ENCODE results near the gene RNF217. TPM values are rescaled to one million over a fixed set of nuclear protein-coding genes. Genes with fewer than 3 reads are reported as not detected.
"Not testable (repeated sequence)": the region's sequence is repeated elsewhere in the genome, so short reads cannot be mapped to it uniquely, and the experiment has no call there.

The RNF217 gene
- polyA plus RNA-seq, 4 donors, result 0.54 to 17.7 (median 1.8) TPM

DNA sequence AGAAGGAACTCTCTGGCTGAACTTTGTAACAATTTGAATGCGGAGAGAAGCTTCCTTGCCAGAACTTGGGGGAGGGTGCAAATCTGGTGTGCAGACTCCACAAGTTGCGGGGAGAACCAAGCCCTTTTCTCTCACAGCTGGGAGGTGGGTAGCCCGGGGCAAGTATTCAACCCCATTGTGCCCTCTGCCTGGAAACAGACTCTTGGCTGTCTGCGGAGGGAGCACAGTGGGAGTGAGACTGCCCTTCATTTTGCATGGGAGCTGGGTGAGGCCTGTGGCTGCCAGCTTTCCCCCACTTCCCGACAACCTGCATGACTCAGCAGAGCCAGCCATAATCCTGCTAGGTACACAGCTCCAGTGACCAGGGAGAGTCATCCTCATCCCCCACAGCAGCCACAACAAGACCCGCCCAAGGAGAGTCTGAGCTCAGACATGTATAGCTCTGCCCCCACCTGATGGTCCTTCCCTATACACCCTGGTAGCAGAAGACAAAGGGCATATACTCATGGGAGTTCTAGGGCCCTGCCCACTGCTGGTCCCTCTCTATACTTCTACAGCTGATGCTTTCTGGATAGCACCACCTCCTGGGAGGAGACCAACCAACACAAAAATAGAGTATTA, 161.9 kb downstream of the RNF217 start:
- H3K27me3 ChIP-seq (ENCODE audit: control insufficient read depth in 3 of 3, insufficient read depth in 3 of 3, low read length in 3 of 3), result peaks cover 0 to 3% (median 0%) of the 10 kb centered on the region in 3 donors
- H3K36me3 ChIP-seq (ENCODE audit: control insufficient read depth in 3 of 3, insufficient read depth in 2 of 3, low read depth in 1 of 3, low read length in 3 of 3), result no peaks in the 10 kb centered on the region
- H3K9me3 ChIP-seq (ENCODE audit: control insufficient read depth in 2 of 2, insufficient read depth in 1 of 2, low read depth in 1 of 2, low read length in 1 of 2), result no peaks in the 10 kb centered on the region
- no peak overlapping the region for H3K27ac ChIP-seq (ENCODE audit: low read depth in 1 of 3, low read length in 2 of 3)
- 79 to 84% (median 82%) methylated on average over 6 of the region's 6 CpGs for WGBS, 3 donors
- no peak for DNase-seq
- H3K4me3 ChIP-seq (ENCODE audit: low read depth in 1 of 3, low read length in 3 of 3), result no peak overlapping the region
- no peak for FAIRE-seq
- no peaks in the 10 kb centered on the region for H3K4me1 ChIP-seq (ENCODE audit: control insufficient read depth in 3 of 3, insufficient read depth in 2 of 3, low read depth in 1 of 3, low read length in 2 of 3)

DNA sequence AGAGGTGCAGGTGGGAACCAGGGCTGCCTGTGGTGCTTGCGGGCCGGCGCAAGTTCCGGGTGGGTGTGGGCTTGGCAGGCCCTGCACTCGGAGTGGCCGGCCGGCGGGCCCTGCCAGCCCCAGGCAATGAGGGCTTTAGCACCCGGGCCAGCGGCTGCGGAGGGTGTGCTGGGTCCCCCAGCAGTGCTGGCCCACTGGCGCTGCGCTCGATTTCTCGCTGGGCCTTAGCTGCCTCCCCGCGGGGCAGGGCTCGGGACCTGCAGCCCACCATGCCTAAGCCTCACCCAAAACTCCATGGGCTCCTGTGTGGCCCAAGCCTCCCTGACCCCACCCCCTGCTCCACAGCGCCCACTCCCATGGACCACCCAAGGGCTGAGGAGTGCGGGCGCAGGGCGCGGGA, 163.6 kb downstream of the RNF217 start:
- not testable (repeated sequence) for H3K4me3 ChIP-seq (ENCODE audit: low read depth in 1 of 3, low read length in 3 of 3); FAIRE-seq; DNase-seq; H3K9me3 ChIP-seq (ENCODE audit: control insufficient read depth in 2 of 2, insufficient read depth in 1 of 2, low read depth in 1 of 2, low read length in 1 of 2); H3K4me1 ChIP-seq (ENCODE audit: control insufficient read depth in 3 of 3, insufficient read depth in 2 of 3, low read depth in 1 of 3, low read length in 2 of 3); H3K27ac ChIP-seq (ENCODE audit: low read depth in 1 of 3, low read length in 2 of 3); H3K36me3 ChIP-seq (ENCODE audit: control insufficient read depth in 3 of 3, insufficient read depth in 2 of 3, low read depth in 1 of 3, low read length in 3 of 3); H3K27me3 ChIP-seq (ENCODE audit: control insufficient read depth in 3 of 3, insufficient read depth in 3 of 3, low read length in 3 of 3)
- 97 to 99% (median 98%) methylated on average over 14 to 23 of the region's 23 CpGs for WGBS, 3 donors

GRCh38 chr6:125129354-125129753, 167.1 kb downstream of the RNF217 start:
- Histone ChIP-seq H3K36me3 (ENCODE audit: control insufficient read depth in 3 of 3, insufficient read depth in 2 of 3, low read depth in 1 of 3, low read length in 3 of 3) (no peaks in the 10 kb centered on the region), H3K27ac (ENCODE audit: low read depth in 1 of 3, low read length in 2 of 3) (no peak overlapping the region), H3K4me1 (ENCODE audit: control insufficient read depth in 3 of 3, insufficient read depth in 2 of 3, low read depth in 1 of 3, low read length in 2 of 3) (no peaks in the 10 kb centered on the region), H3K27me3 (ENCODE audit: control insufficient read depth in 3 of 3, insufficient read depth in 3 of 3, low read length in 3 of 3) (no peaks in the 10 kb centered on the region), H3K4me3 (ENCODE audit: low read depth in 1 of 3, low read length in 3 of 3) (no peak overlapping the region), H3K9me3 (ENCODE audit: control insufficient read depth in 2 of 2, insufficient read depth in 1 of 2, low read depth in 1 of 2, low read length in 1 of 2) (no peaks in the 10 kb centered on the region)
- DNase-seq, result no peak
- no peak for FAIRE-seq
- 63 to 72% (median 67%) methylated on average over 4 of the region's 4 CpGs for WGBS, 3 donors

DNA sequence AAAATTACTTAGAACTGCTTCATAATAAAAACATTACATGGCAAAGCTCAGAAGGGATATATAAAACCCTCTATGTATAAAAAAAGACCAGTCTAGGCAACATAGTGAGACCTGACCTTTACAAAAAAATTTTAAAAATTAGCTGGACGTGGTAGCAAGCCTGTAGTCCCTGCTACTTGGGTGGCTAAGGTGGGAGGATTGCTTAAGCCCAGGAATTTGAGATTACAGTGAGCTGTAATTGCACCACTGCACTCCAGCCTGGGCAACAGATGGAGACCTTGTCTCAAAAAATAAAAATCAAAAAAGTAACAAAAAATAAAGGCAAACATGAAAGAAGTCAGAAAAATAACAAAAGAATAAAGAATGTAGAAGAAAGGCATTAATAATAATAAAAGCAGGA, 169.8 kb downstream of the RNF217 start:
- no peaks in the 10 kb centered on the region for H3K36me3 ChIP-seq (ENCODE audit: control insufficient read depth in 3 of 3, insufficient read depth in 2 of 3, low read depth in 1 of 3, low read length in 3 of 3)
- no peak overlapping the region for H3K27ac ChIP-seq (ENCODE audit: low read depth in 1 of 3, low read length in 2 of 3)
- no peaks in the 10 kb centered on the region for H3K4me1 ChIP-seq (ENCODE audit: control insufficient read depth in 3 of 3, insufficient read depth in 2 of 3, low read depth in 1 of 3, low read length in 2 of 3)
- H3K27me3 ChIP-seq (ENCODE audit: control insufficient read depth in 3 of 3, insufficient read depth in 3 of 3, low read length in 3 of 3), result no peaks in the 10 kb centered on the region
- no peak overlapping the region for H3K4me3 ChIP-seq (ENCODE audit: low read depth in 1 of 3, low read length in 3 of 3)
- no peak for DNase-seq
- no peaks in the 10 kb centered on the region for H3K9me3 ChIP-seq (ENCODE audit: control insufficient read depth in 2 of 2, insufficient read depth in 1 of 2, low read depth in 1 of 2, low read length in 1 of 2)
- WGBS, 3 donors, result 49 to 67% (median 55%) methylated on average over 1 of the region's 1 CpG
- FAIRE-seq, result no peak

DNA sequence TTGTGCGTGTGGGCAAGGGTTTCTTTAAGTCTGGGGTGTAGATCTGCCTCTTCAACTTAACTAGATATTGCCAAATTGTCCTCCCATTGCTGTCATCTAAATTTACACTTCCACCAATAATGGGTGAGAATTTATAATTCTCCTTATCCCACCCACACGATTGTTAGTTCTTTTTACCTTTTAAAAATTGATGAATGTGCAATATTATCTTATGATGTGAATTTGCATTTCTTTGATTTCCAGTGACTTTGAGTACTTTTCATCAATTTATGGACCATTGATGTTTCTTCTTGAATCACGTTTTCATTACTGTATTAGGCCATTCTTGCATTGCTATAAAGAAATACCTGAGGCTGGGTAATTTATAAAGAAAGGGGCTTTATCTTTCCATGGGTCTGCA, 174.1 kb downstream of the RNF217 start:
- DNase-seq (no peak), FAIRE-seq (no peak)
- Histone ChIP-seq H3K9me3 (ENCODE audit: control insufficient read depth in 2 of 2, insufficient read depth in 1 of 2, low read depth in 1 of 2, low read length in 1 of 2) (no peaks in the 10 kb centered on the region), H3K4me3 (ENCODE audit: low read depth in 1 of 3, low read length in 3 of 3) (no peak overlapping the region), H3K27me3 (ENCODE audit: control insufficient read depth in 3 of 3, insufficient read depth in 3 of 3, low read length in 3 of 3) (no peaks in the 10 kb centered on the region), H3K27ac (ENCODE audit: low read depth in 1 of 3, low read length in 2 of 3) (no peak overlapping the region), H3K4me1 (ENCODE audit: control insufficient read depth in 3 of 3, insufficient read depth in 2 of 3, low read depth in 1 of 3, low read length in 2 of 3) (no peaks in the 10 kb centered on the region), H3K36me3 (ENCODE audit: control insufficient read depth in 3 of 3, insufficient read depth in 2 of 3, low read depth in 1 of 3, low read length in 3 of 3) (no peaks in the 10 kb centered on the region)
- whole genome bisulfite sequencing, 3 donors, result 69 to 86% (median 85%) methylated on average over 3 of the region's 3 CpGs

- FAIRE-seq (no peak), DNase-seq (no peak)
- Histone ChIP-seq H3K4me1 (ENCODE audit: control insufficient read depth in 3 of 3, insufficient read depth in 2 of 3, low read depth in 1 of 3, low read length in 2 of 3) (no peaks in the 10 kb centered on the region), H3K4me3 (ENCODE audit: low read depth in 1 of 3, low read length in 3 of 3) (no peak overlapping the region), H3K27me3 (ENCODE audit: control insufficient read depth in 3 of 3, insufficient read depth in 3 of 3, low read length in 3 of 3) (no peaks in the 10 kb centered on the region), H3K27ac (ENCODE audit: low read depth in 1 of 3, low read length in 2 of 3) (no peak overlapping the region), H3K9me3 (ENCODE audit: control insufficient read depth in 2 of 2, insufficient read depth in 1 of 2, low read depth in 1 of 2, low read length in 1 of 2) (peaks cover 0 to 3% of the 10 kb centered on the region in 2 donors), H3K36me3 (ENCODE audit: control insufficient read depth in 3 of 3, insufficient read depth in 2 of 3, low read depth in 1 of 3, low read length in 3 of 3) (no peaks in the 10 kb centered on the region)
- WGBS, 3 donors, result 65 to 84% (median 75%) methylated on average over 2 of the region's 2 CpGs
These were observed 175.8 kb downstream of the RNF217 start for GRCh38 chr6:125138083-125138482.

GRCh38 chr6:125140808-125141207, 178.6 kb downstream of the RNF217 start:
- Histone ChIP-seq H3K27ac (ENCODE audit: low read depth in 1 of 3, low read length in 2 of 3) (no peak overlapping the region), H3K4me3 (ENCODE audit: low read depth in 1 of 3, low read length in 3 of 3) (no peak overlapping the region), H3K36me3 (ENCODE audit: control insufficient read depth in 3 of 3, insufficient read depth in 2 of 3, low read depth in 1 of 3, low read length in 3 of 3) (no peaks in the 10 kb centered on the region), H3K4me1 (ENCODE audit: control insufficient read depth in 3 of 3, insufficient read depth in 2 of 3, low read depth in 1 of 3, low read length in 2 of 3) (no peaks in the 10 kb centered on the region), H3K27me3 (ENCODE audit: control insufficient read depth in 3 of 3, insufficient read depth in 3 of 3, low read length in 3 of 3) (no peaks in the 10 kb centered on the region), H3K9me3 (ENCODE audit: control insufficient read depth in 2 of 2, insufficient read depth in 1 of 2, low read depth in 1 of 2, low read length in 1 of 2) (peaks cover 0 to 8% of the 10 kb centered on the region in 2 donors)
- DNase-seq (no peak), FAIRE-seq (no peak)

Other genes starting within 250 kb of the RNF217 start
- gene TPD52L1, start 191.3 kb downstream of the RNF217 start, polyA plus RNA-seq, result 100 to 1,000 TPM in 1 of 4 donors, 10 to 100 TPM in 3; 10.8 to 179 (median 30.7) TPM